HG02798 (cell line): ENCODE data around the gene COG5.

Experiments used
- ATAC-seq: cut with Tn5 transposase; IDR thresholded peaks from one replicate; pipeline ENCODE4 v1.9.1; 2021; ENCODE audit warnings: mild to moderate bottlenecking; ENCODE audit not compliant: unreplicated experiment, poor library complexity

The COG5 gene

GRCh38 chr7:107207459-107207858 is 356.3 kb downstream of the COG5 start:
- no peak for ATAC-seq

GRCh38 chr7:107206706-107207105 is 357.0 kb downstream of the COG5 start:
- ATAC-seq = no peak

DNA sequence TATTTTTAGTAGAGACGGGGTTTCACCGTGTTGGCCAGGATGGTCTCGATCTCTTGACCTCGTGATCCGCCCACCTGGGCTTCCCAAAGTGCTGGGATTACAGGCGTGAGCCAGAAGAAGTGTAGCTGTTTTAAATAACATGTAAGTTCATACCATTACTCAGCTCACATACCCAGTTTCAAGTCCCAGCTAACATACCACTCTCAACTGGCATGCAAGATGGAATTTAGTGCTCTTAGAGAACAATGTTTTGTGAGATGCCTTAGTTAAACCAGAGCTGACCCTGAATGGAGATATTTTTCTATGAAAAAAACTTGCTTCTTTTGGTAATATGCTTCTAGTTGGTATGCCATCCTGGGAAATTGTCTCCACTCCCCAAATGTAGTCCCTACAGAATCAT is 357.6 kb downstream of the COG5 start:
- no peak for ATAC-seq

GRCh38 chr7:107203607-107204006 is 360.1 kb downstream of the COG5 start:
- no peak for ATAC-seq

GRCh38 chr7:107201795-107202450 is 361.8 kb downstream of the COG5 start:
- ATAC-seq = peak; percentile 77

DNA sequence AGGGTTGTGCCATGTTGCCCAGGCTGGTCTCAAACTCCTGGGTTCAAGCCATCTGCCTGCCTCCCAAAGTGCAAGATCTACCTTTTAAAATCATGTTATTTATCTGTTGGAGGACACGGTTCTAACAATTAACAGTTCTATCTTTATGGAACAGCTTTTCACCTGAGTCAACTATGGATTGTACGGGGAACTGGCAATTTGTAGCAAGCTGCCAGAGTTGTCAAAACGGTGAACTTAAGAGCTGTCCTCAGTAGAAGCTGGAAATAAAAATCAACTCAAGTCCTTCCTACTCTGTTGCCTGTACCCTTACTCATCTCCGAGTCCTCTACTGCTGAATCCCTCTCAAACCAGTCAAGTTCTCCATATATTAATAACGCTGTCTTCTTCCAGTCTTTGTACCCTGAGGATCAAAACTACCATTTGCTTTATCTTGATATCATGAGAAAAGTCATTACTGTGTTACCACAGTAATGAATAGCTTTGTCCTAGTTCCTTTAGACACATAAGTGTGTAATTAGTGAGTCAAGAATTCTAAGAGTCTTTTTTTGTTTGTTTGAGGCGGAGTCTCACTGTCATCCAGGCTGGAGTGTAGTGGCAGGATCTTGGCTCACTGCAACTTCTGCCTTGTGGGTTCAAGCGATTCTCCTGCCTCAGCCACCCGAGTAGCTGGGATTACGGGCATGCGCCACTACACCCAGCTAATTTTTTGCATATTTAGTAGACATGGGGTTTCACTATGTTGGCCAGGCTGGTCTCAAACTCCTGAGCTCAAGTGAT is 366.7 kb downstream of the COG5 start:
- ATAC-seq = no peak

- ATAC-seq = no peak
Measured at GRCh38 chr7:107194052-107194451, 369.7 kb downstream of the COG5 start.

GRCh38 chr7:107190090-107190489 is 373.6 kb downstream of the COG5 start:
- ATAC-seq = no peak

DNA sequence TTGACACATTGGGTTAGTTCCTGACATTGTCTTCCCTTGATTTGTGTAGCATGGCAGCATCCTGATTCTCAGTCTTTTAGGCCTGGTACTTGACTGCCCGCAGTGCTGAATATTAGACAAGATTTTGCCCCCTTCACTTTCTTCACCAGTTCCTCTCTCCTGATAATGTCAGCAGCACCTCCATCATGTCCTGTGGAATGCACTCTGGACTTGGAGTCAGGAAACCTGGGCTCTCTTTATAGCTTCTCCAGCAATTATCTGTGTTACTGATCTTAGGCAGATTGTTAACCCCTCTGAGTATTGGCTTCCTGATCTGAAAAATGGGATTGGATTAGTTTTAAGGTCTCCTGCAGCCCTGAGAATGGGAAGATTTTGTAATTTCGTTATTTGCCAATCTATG is 375.9 kb downstream of the COG5 start:
- no peak for ATAC-seq

DNA sequence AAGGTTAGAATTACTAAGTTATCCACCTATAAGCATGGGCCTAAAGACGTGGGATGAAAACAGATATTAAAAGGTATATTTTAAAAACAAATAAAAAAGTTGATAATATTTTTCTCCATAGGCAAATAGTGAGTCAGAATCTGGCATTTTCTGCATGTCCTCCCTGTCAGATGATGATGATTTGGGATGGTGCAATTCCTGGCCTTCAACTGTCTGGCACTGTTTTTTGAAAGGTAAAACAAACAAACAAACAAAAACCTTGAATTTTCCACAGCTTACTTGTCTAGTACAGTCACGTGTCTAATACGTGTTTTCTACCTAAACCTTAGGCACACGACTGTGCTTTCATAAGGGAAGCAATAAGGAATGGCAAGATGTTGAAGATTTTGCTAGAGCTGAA is 377.5 kb downstream of the COG5 start:
- no peak for ATAC-seq

DNA sequence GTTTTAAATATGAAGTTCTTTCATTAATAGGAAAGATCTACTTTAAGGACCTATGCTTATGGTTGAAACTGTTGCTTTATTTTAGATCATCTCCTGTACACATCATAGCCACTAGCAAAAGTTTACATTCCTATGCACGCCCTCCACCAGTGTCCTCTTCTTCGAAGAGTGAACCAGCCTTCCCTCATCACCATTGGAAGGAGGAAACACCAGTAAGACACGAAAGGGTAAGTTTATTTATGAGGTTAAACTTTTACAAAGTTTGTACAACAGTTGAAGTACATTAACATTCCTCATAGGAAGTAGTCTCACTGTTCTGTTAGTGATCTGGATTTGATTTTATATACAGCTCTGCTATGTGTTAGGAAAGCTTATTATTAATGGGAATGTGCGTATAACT is 378.0 kb downstream of the COG5 start:
- no peak for ATAC-seq

DNA sequence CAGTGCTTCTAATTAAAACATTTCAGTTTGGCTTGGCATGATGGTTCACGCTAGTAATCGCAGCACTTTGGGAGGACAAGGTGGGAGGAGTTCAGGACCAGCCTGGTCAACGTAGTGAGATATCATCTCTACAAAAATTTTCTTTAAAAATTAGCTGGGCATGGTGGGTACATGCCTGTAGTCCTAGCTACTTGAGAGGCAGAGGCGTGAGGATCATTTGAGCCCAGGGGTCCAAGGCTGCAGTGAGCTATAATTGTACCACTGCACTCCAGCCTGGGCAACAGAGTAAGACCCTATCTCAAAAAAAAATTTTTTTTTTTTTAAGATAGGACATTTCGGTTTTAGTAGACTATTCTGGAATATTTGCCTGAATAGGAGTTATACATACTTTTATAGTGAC is 382.5 kb downstream of the COG5 start:
- ATAC-seq = no peak

DNA sequence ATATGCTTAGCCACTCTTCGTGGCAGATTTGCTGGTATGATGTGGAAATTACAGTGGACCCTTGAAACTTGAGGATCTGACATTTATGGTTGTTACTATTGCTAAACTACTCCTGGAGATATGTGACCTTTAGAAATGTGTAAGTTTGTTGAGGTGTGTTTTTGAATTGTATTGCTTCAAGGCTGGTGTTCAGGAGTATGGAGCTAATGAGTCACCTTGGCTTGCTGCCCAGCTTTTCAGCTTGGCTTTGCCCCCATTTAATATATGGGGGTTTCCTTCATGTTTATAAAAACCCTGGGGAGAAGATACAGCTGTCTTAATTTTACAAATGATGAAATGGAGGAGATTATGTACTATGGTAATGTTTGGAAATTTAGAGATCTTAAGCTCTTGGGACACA is 383.3 kb downstream of the COG5 start:
- ATAC-seq = no peak

DNA sequence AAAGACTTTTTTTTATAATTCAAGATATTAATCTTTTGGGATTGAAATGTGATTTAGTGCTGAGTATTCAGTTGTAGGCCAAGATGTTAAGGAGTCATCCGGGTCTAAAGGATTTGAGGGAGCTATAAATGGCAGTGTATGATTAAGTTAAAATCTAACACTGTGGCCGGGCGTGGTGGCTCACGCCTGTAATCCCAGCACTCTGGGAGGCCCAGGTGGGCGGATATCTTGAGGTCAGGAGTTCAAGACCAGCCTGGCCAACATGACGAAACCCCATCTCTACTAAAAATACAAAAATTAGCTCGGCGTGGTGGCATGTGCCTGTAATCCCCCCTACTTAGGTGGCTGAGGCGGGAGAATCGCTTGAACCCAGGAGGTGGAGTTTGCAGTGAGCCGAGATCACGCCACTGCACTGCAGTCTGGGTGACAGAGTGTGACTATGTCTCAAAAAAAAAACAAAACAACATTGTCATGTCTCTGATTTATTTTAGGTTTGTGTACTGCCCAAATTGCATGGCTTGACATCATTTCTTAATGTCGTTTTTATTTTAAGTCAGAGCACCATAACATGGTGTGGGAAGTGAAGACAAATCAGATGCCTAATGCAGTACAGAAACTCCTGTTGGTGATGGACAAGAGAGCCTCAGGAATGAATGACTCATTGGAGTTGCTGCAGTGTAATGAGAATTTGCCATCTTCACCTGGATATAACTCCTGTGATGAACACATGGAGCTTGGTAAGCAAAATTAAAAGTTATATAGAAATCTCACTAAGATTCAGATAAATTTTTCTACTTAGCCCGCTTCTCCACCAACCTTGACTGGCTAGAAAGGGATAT is 384.2 kb downstream of the COG5 start:
- ATAC-seq = no peak

DNA sequence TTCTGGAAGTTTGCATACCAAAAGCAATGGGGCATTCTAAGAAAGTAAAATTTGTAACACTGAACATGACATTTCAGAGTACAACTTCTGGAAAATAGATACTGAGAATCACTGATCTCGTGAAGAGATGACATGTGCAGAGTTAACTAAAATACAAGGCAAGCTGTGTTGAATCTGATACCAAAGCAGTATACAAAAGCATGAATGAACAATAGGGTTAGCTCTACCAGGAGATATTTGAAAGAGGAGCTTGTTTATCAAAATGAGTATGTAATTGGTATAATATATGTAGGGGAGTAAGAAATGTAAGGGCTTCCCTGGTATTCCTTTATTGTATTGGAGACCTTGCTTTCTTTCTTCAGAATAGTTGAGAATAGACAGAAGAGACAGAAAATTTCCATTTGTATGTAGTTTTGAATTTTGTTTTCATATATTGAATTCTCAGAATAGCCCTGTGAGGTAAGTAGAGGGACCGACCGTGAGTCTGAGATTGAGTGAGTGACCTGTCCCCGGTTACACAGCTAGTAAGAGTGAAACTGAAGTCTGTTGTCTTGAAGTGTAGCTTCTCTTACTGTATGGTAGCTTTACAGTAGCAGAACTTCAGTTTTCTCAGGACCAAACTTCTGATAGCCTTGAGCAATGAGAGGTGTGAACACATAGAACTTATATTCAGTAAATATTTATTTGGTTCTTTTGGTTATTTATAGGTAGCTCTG is 389.9 kb downstream of the COG5 start:
- ATAC-seq = peak; percentile 55

DNA sequence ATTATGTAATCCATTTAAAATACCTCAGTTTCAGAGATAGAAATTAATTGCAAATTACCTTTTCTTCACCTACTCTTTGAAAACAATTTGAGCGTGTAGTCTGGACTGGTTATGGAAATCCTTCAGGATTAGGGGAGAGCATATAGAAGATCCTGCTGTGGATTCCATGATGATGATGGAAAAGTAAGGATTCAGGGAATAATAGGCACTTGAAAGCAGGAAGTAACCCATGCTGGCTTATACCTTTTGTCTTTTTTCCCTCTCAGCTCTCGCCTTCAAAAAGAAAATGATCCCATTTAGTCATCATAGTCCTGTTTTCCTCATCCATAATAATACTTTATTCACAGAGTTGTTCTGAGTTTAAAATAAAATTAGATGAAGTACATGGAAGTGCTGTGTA is 390.5 kb downstream of the COG5 start:
- ATAC-seq = no peak

- no peak for ATAC-seq
Measured at GRCh38 chr7:107172276-107173032, 391.3 kb downstream of the COG5 start.

DNA sequence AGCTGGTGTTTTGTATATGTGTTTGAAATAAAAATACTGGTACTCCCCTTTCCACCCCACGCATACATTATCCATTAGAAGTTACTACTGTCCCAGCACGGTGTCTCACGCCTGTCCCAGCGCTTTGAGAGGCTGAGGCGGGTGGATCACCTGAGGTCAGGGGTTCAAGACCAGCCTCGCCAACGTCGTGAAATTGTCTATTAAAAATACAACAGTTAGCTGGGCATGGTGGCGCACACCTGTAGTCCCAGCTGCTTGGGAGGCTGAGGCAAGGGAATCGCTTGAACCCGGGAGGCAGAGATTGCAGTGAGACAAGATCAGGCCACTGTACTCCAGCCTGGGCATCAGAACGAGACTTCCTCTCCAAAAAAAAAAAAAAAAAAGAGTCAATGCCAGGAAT is 392.2 kb downstream of the COG5 start:
- no peak for ATAC-seq

GRCh38 chr7:107170051-107170915 is 393.4 kb downstream of the COG5 start:
- no peak for ATAC-seq
